Retinal pigment epithelial cell (primary cell): ENCODE data around the gene INCENP.
A peak's percentile ranks its signal among the peaks of the same experiment; 100 is the strongest.

ENCODE experiments used
- DNase-seq: peaks from one replicate; pipeline ENCODE4 v3.0.0-alpha.2; 2010; ENCODE audit warnings: low read depth
- H3K4me3 ChIP-seq: 2 replicates; pipeline ENCODE4 v1.5.1; 2011; ENCODE audit warnings: mild to moderate bottlenecking, low read length, control low read depth, moderate library complexity
- TF ChIP-seq, protein P1 (sequence below): conservative IDR thresholded peaks from 2 replicates; pipeline ENCODE4 v1.5.1; 2011; ENCODE audit warnings: low read depth, low read length, control low read depth, inconsistent platforms

INCENP gene

DNA sequence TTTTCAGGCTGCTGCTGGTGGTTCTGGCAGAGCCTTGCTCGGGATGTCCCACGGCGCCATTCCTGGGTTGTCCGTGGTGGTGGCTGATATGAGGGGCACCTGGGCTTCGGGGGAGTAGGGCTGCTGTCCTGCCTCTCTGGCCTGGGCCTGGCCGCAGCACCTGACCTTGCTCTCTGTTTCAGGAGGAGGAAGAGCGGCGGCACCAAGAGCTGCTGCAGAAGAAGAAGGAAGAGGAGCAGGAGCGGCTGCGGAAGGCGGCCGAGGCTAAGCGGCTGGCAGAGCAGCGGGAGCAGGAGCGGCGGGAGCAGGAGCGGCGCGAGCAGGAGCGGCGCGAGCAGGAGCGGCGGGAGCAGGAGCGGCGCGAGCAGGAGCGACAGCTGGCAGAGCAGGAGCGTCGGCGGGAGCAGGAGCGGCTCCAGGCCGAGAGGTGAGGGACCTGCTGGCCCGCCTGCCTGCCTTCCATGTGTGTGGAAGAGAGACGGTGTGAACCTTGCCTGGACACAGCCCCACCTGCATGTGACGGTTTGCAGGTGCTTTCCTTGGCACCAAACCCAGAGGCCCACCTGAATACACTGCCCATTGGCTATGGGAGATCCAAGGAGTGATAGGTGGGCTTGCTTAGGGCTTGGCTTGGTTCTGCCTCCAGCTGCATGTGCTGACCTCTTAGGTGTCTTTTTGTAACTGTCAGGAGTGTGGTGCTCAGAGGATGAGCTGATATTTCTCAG is 22.8 kb downstream of the INCENP start:
- TF ChIP-seq, protein P1, sequence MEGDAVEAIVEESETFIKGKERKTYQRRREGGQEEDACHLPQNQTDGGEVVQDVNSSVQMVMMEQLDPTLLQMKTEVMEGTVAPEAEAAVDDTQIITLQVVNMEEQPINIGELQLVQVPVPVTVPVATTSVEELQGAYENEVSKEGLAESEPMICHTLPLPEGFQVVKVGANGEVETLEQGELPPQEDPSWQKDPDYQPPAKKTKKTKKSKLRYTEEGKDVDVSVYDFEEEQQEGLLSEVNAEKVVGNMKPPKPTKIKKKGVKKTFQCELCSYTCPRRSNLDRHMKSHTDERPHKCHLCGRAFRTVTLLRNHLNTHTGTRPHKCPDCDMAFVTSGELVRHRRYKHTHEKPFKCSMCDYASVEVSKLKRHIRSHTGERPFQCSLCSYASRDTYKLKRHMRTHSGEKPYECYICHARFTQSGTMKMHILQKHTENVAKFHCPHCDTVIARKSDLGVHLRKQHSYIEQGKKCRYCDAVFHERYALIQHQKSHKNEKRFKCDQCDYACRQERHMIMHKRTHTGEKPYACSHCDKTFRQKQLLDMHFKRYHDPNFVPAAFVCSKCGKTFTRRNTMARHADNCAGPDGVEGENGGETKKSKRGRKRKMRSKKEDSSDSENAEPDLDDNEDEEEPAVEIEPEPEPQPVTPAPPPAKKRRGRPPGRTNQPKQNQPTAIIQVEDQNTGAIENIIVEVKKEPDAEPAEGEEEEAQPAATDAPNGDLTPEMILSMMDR: no peak
- no peak for DNase-seq
- no peak overlapping the region for H3K4me3 ChIP-seq

DNA sequence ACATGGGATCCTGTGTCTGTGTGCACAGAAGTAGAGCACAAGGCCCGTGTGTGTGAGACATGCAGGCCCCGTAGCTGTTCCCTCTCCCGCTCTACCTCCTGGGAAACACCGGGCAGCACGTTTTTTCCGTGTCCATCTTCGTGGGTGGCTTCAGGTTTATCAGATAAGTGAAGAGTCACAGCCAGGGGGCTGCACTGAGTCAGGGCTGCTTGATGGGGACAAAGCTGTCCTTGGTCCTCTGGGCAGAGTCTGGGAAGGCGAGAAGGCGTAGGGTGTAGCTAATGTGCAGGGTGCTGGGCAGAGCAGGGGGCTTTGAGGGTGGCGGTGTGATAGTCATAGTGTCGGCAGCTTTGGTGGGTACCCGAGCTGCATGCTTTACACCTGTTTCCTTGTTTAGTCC is 23.7 kb downstream of the INCENP start:
- TF ChIP-seq, protein P1: peak; percentile 5
- no peak overlapping the region for H3K4me3 ChIP-seq
- no peak for DNase-seq

DNA sequence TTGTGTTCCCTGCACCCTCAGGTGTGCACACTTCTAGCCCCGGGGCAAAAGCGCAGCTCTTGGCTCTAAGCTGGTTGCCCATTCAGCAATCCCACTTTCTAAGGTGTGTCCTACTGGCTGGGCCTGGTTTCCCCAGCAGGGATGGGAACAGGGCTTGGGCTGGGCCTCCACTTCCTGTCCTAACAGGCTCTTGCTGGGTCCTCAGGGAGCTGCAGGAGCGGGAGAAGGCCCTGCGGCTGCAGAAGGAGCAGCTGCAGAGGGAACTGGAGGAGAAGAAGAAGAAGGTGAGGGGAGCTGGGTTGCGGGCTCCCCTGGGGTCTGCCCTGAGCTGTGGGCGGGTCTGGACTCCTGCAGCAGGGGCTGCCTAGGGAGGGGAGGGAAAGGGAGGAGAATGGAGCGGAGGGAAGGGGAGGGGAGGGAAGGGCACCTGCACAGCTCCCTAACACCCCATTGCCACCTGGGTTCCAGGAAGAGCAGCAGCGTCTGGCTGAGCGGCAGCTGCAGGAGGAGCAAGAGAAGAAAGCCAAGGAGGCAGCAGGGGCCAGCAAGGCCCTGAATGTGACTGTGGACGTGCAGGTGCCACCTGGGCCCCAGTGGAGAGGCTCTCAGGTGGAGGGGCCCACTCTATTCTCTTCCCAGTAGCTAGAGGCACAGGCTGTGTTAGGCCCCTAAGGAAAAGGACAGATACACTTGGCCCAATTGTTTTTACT is 24.6 kb downstream of the INCENP start:
- TF ChIP-seq, protein P1: no peak
- no peak for DNase-seq
- no peak overlapping the region for H3K4me3 ChIP-seq

DNA sequence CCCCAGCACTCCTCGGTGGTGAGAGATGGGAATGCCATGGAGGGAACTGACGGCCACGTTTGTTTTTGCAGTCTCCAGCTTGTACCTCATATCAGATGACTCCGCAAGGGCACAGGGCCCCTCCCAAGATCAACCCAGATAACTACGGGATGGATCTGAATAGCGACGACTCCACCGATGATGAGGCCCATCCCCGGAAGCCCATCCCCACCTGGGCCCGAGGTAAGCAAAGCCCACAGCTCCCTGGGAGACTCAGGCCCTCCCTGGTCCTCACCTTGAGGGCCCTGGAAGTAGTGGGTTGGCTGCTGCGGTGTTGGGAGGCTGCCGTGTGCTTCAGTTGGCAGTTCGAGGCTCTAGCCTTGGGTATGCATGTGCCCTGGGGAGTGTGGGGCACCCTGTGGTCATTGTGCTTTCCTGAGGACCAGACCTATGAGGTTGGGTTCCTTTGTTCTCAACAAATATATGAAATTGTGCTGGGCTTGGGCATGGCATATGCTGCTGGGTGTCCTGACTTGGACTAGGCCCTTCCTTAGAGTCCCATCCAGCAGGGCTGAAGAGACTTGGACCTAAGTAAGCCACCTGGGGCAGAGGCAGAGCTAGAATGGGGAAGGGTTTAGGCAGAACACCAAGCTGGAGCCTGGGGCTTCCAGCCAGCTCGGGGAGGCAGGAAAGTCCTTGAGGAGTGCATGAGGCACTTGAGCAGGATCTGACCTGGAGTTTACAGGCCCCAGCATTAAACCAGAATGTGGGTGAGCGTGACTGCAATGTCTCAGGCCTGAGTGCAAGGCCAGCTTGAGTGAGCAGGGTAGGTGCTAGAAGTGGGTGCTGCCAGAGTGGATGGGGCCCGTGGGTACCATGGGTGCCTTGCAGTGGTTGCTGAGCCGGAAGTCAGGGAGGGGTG is 26.4 kb downstream of the INCENP start:
- no peak for DNase-seq
- H3K4me3 ChIP-seq: no peak overlapping the region
- TF ChIP-seq, protein P1: no peak

DNA sequence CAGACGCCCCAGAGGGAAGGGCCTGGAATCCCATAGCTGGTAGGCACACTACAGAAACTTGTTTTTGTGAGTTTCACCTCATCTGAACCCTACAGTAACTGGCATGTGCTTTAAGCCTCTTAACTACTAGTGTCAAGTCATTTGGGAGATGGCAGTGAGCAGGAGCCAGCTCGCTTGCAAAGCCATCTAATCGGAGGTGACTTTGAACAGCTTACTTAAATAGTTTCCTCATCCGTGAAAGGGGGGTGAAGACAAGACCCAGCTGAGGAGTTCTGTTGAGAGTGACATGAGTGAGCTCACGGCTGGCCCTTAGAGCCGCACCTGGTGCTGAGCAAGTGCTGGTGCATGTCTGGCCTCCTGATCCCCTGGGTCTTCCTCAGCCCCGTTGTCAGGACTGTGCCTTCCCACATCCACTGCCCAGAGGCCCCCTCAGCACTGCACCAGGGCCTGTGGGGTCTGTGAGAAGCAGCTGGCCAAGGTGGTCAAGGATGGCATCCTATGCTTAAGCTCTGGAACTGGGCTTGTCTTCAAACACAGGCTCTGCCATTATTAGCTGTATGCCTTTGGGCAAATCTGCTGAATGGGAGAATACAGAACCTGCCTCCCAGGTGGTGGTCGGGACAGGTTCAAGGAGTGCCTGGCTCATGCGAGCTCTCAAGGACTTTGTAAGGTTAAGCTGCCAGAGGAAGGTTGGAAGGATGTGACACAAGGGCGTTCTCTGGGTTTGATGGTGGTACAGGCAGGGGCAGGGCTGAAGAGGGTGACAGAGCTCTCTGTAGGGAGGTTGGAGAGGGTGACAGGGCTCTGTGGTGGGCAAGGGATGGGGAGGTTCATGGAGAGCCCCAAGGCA is 27.3 kb downstream of the INCENP start:
- DNase-seq: peak; percentile 31
- TF ChIP-seq, protein P1: no peak
- no peak overlapping the region for H3K4me3 ChIP-seq

DNA sequence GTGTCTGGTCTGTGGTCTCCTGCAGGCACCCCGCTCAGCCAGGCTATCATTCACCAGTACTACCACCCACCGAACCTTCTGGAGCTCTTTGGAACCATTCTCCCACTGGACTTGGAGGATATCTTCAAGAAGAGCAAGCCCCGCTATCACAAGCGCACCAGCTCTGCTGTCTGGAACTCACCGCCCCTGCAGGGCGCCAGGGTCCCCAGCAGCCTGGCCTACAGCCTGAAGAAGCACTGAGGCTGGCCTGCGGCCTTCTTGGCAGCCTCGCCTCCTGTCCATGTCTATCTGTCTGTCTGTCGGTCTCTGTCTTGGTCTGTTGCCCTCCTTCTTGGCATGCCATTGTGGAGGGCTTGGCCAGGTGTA is 27.9 kb downstream of the INCENP start:
- DNase-seq: no peak
- TF ChIP-seq, protein P1: no peak
- H3K4me3 ChIP-seq: no peak overlapping the region
